Progenitor cell of endocrine pancreas (in vitro differentiated cells): ENCODE measurements around the gene SH3GL1. TPM values are rescaled to one million over a fixed set of nuclear protein-coding genes. Genes with fewer than 3 reads are reported as not detected.

ENCODE experiments used
- DNase-seq: peaks from one replicate; pipeline ENCODE4 v3.0.0; 2021; ENCODE audit warnings: low spot score; ENCODE audit not compliant: unreplicated experiment
- H3K27ac Mint-ChIP-seq: 2 replicates; pipeline ENCODE4 v1.8.0; 2021; ENCODE audit warnings: mild to moderate bottlenecking, moderate library complexity, mixed read lengths
- H3K27me3 Mint-ChIP-seq: 2 replicates; pipeline ENCODE4 v1.8.0; 2021; ENCODE audit warnings: mixed read lengths
- H3K36me3 Mint-ChIP-seq: 2 replicates; pipeline ENCODE4 v1.8.0; 2022; ENCODE audit warnings: mixed read lengths; ENCODE audit not compliant: insufficient read depth
- H3K4me1 Mint-ChIP-seq: 2 replicates; pipeline ENCODE4 v1.8.0; 2021; ENCODE audit warnings: low read depth, mixed read lengths
- H3K4me3 Mint-ChIP-seq: 2 replicates; pipeline ENCODE4 v1.8.0; 2021; ENCODE audit warnings: low read depth, mild to moderate bottlenecking, moderate library complexity, mixed read lengths
- H3K9me3 Mint-ChIP-seq: 2 replicates; pipeline ENCODE4 v1.8.0; 2021; ENCODE audit warnings: low read depth, mixed read lengths
- total RNA-seq: library from RNA; stranded (reverse); gene quantifications from 2 replicates; pipeline ENCODE4 v1.2.1, GENCODE V29; 2021
- TF ChIP-seq, protein P1 (sequence below): fragments of 200-600 bp; sonication (generic); IDR thresholded peaks from one replicate; pipeline ENCODE4 v1.5.0; 2021; ENCODE audit warnings: antibody characterized with exemption, mild to moderate bottlenecking; ENCODE audit not compliant: unreplicated experiment

SH3GL1 gene
- total RNA-seq, 1 donor from 2014 or later: 55.6 TPM

DNA sequence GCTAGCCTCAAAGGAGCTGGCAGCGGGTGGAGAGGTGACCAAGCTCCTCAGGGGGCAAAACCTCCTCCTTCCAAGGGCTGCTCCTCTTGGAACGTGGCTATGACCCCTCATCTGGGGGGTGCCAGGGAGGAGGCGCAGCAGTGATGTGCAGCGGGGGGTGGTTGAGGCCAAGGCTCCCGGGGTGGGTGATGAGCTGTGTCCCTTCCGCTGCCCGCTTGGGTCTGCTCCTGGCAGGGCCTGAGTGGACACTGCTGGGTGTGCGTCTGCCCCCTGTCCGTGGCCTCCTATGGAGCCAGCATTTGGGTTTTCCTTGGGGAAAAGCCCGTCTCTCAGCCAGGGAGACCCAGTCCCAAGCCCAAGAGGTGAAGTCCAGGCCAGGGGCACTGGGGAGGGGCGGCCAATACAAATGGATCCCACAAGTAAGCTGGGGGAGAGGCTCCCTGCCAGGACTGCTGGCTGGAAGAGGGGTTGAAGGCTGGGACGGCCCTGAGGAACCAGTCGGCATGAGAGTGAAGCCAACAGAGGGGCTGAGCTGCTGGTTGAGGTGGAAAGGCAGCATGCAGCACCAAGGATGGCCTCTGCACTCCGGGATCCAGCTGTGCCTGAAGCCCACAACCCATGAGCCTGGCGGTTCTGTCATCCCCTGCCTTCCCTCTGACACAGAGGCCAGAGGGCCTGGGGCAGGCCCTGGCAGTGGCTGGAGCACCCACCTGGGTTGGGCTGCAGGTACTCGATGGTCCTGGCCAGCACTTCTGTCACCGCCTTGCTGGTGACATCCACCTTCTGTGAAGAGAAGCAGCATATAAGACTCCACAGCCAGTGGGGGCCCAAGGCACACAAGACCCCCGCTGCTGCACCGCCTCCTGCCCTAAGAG, 34.3 kb downstream of the SH3GL1 start:
- H3K4me1 Mint-ChIP-seq: peaks cover 2% of the 10 kb centered on the region
- H3K27ac Mint-ChIP-seq: no peak overlapping the region
- H3K9me3 Mint-ChIP-seq: no peaks in the 10 kb centered on the region
- no peaks in the 10 kb centered on the region for H3K27me3 Mint-ChIP-seq
- peaks cover 3% of the 10 kb centered on the region for H3K36me3 Mint-ChIP-seq
- no peak for DNase-seq
- TF ChIP-seq, protein P1, sequence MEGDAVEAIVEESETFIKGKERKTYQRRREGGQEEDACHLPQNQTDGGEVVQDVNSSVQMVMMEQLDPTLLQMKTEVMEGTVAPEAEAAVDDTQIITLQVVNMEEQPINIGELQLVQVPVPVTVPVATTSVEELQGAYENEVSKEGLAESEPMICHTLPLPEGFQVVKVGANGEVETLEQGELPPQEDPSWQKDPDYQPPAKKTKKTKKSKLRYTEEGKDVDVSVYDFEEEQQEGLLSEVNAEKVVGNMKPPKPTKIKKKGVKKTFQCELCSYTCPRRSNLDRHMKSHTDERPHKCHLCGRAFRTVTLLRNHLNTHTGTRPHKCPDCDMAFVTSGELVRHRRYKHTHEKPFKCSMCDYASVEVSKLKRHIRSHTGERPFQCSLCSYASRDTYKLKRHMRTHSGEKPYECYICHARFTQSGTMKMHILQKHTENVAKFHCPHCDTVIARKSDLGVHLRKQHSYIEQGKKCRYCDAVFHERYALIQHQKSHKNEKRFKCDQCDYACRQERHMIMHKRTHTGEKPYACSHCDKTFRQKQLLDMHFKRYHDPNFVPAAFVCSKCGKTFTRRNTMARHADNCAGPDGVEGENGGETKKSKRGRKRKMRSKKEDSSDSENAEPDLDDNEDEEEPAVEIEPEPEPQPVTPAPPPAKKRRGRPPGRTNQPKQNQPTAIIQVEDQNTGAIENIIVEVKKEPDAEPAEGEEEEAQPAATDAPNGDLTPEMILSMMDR: no peak
- no peak overlapping the region for H3K4me3 Mint-ChIP-seq

- TF ChIP-seq, protein P1: no peak
- Mint-ChIP-seq H3K4me3 (no peak overlapping the region), H3K36me3 (peaks cover 2% of the 10 kb centered on the region), H3K27ac (no peak overlapping the region), H3K4me1 (peaks cover 4% of the 10 kb centered on the region), H3K9me3 (no peaks in the 10 kb centered on the region), H3K27me3 (no peaks in the 10 kb centered on the region)
- DNase-seq: no peak
Observed at GRCh38 chr19:4365341-4365740, 35.0 kb downstream of the SH3GL1 start.

GRCh38 chr19:4363571-4364304, 36.6 kb downstream of the SH3GL1 start:
- H3K4me1 Mint-ChIP-seq: peaks cover 1% of the 10 kb centered on the region
- peak overlapping the region; percentile 20 for H3K27ac Mint-ChIP-seq
- no peak overlapping the region for H3K4me3 Mint-ChIP-seq
- TF ChIP-seq, protein P1: no peak
- H3K9me3 Mint-ChIP-seq: no peaks in the 10 kb centered on the region
- H3K36me3 Mint-ChIP-seq: peaks cover 2% of the 10 kb centered on the region
- DNase-seq: no peak
- H3K27me3 Mint-ChIP-seq: no peaks in the 10 kb centered on the region

- Mint-ChIP-seq H3K36me3 (peaks cover 2% of the 10 kb centered on the region), H3K4me1 (peaks cover 1% of the 10 kb centered on the region), H3K27me3 (no peaks in the 10 kb centered on the region), H3K9me3 (no peaks in the 10 kb centered on the region), H3K4me3 (no peak overlapping the region), H3K27ac (peak overlapping the region; percentile 20)
- no peak for DNase-seq
- TF ChIP-seq, protein P1: no peak
Observed at GRCh38 chr19:4362831-4363545, 37.4 kb downstream of the SH3GL1 start.
